IMR-90 (cell line): Measurements from ENCODE around the gene MFSD2A. TPM values are rescaled to one million over a fixed set of nuclear protein-coding genes. Genes with fewer than 3 reads are reported as not detected.

Experiments used
- ATAC-seq: fragments of 200-7000 bp; cut with Tn5 transposase; 2 replicates; pipeline ENCODE4 v1.9.1; 2020; ENCODE audit warnings: low read depth, mild to moderate bottlenecking, moderate library complexity
- BruUV-seq: library from RNA; stranded (reverse); fragments of 400-500 nt; replicated peaks from 2 replicates; lab custom pipeline; 2021; lab: Mats Ljungman, UMichigan
- CTCF ChIA-PET: fragments of 300-600 bp; formaldehyde crosslinking; extraction: SDS; loops from one replicate; lab custom pipeline; 2021; ENCODE audit warnings: antibody characterized with exemption; lab: Yijun Ruan, JAX
- POLR2A ChIA-PET: fragments of 300-600 bp; sonication (Branson Sonifier 250); formaldehyde crosslinking; loops from one replicate; lab custom pipeline; 2022; ENCODE audit warnings: antibody characterized with exemption; ENCODE audit not compliant: unreplicated experiment; lab: Charles Lee
- DNase-seq: peaks from one replicate; pipeline ENCODE4 v3.0.0; 2013
- H2AFZ ChIP-seq: replicated peaks from 2 replicates; pipeline ENCODE3; 2013; ENCODE audit warnings: low read length, mild to moderate bottlenecking; ENCODE audit not compliant: poor library complexity
- H2AK5ac ChIP-seq: 2 replicates; pipeline ENCODE4 v1.6.1; 2013; ENCODE audit warnings: low read depth, low read length, inconsistent platforms
- H2AK9ac ChIP-seq: replicated peaks from 2 replicates; pipeline ENCODE3; 2013; ENCODE audit warnings: mild to moderate bottlenecking, low read depth, low read length, moderate library complexity; ENCODE audit not compliant: poor library complexity
- H2BK120ac ChIP-seq: 2 replicates; pipeline ENCODE4 v1.6.1; 2013; ENCODE audit warnings: low read depth, low read length, inconsistent platforms
- H2BK15ac ChIP-seq: 3 replicates; pipeline ENCODE4 v1.6.1; 2013; ENCODE audit warnings: low read depth, low read length, inconsistent platforms
- H2BK20ac ChIP-seq: 2 replicates; pipeline ENCODE4 v1.6.1; 2013; ENCODE audit warnings: low read depth, mild to moderate bottlenecking, inconsistent platforms, low read length, moderate library complexity
- H2BK5ac ChIP-seq: 2 replicates; pipeline ENCODE4 v1.6.1; 2013; ENCODE audit warnings: mild to moderate bottlenecking, low read depth, low read length, inconsistent platforms; ENCODE audit not compliant: poor library complexity, severe bottlenecking
- H3K14ac ChIP-seq: replicated peaks from 2 replicates; pipeline ENCODE4 v1.6.1; 2013; ENCODE audit warnings: low read depth, low read length, inconsistent platforms
- H3K18ac ChIP-seq: 2 replicates; pipeline ENCODE4 v1.6.1; 2013; ENCODE audit warnings: low read depth, low read length, control low read depth
- H3K23ac ChIP-seq: 2 replicates; pipeline ENCODE4 v1.6.1; 2013; ENCODE audit warnings: low read depth, low read length, inconsistent platforms
- H3K27ac ChIP-seq: 2 replicates; pipeline ENCODE4 v1.5.1; 2013; ENCODE audit warnings: mild to moderate bottlenecking, control low read depth, low read length; ENCODE audit not compliant: insufficient read depth
- H3K27me3 ChIP-seq: 2 replicates; pipeline ENCODE4 v1.6.1; 2013; ENCODE audit warnings: low read length; ENCODE audit not compliant: control insufficient read depth, insufficient read depth
- H3K36me3 ChIP-seq: 2 replicates; pipeline ENCODE4 v1.6.1; 2013; ENCODE audit warnings: low read length, mixed read lengths; ENCODE audit not compliant: control insufficient read depth, insufficient read depth
- H3K4ac ChIP-seq: 2 replicates; pipeline ENCODE4 v1.6.1; 2013; ENCODE audit warnings: low read depth, low read length, inconsistent platforms
- H3K4me1 ChIP-seq: 2 replicates; pipeline ENCODE4 v1.6.1; 2013; ENCODE audit warnings: low read length, mixed read lengths; ENCODE audit not compliant: control insufficient read depth, insufficient read depth
- H3K4me2 ChIP-seq: 2 replicates; pipeline ENCODE4 v1.6.1; 2013; ENCODE audit warnings: low read depth, mild to moderate bottlenecking, control low read depth, low read length, moderate library complexity
- H3K4me3 ChIP-seq: 2 replicates; pipeline ENCODE4 v1.5.1; 2013; ENCODE audit warnings: low read depth, mild to moderate bottlenecking, control low read depth, low read length, moderate library complexity; ENCODE audit not compliant: insufficient read depth
- H3K56ac ChIP-seq: 2 replicates; pipeline ENCODE4 v1.6.1; 2013; ENCODE audit warnings: low read length, inconsistent platforms; ENCODE audit not compliant: insufficient read depth; ENCODE audit errors: extremely low read depth
- H3K79me1 ChIP-seq, 2 experiments: 2 replicates each; pipeline ENCODE4 v1.6.1; 2013; ENCODE audit warnings: low read length in 2 of 2, inconsistent platforms in 1 of 2, low read depth in 1 of 2
- H3K9ac ChIP-seq: 2 replicates; pipeline ENCODE4 v1.6.1; 2013; ENCODE audit warnings: low read depth, low read length, control low read depth
- H3K9me1 ChIP-seq: 2 replicates; pipeline ENCODE4 v1.6.1; 2013; ENCODE audit warnings: low read length, inconsistent platforms; ENCODE audit not compliant: insufficient read depth
- H3K9me3 ChIP-seq: 2 replicates; pipeline ENCODE4 v1.6.1; 2013; ENCODE audit warnings: low read length; ENCODE audit not compliant: control insufficient read depth, insufficient read depth
- H4K20me1 ChIP-seq: 2 replicates; pipeline ENCODE4 v1.6.1; 2013; ENCODE audit warnings: low read length, inconsistent platforms; ENCODE audit not compliant: insufficient read depth
- H4K5ac ChIP-seq: 2 replicates; pipeline ENCODE4 v1.6.1; 2013; ENCODE audit warnings: mild to moderate bottlenecking, low read depth, low read length, control low read depth
- H4K8ac ChIP-seq, 2 experiments: 2 replicates each; pipeline ENCODE4 v1.6.1; 2013; ENCODE audit warnings: low read depth in 2 of 2, low read length in 2 of 2, control low read depth in 1 of 2, inconsistent platforms in 1 of 2
- H4K91ac ChIP-seq: 2 replicates; pipeline ENCODE4 v1.6.1; 2013; ENCODE audit warnings: low read depth, low read length, inconsistent platforms; ENCODE audit not compliant: insufficient read depth
- CEBPB ChIP-seq: IDR thresholded peaks from 2 replicates; pipeline ENCODE4 v1.6.1; 2012; ENCODE audit warnings: low read depth, low read length, improper control_type of control experiment
- MXI1 ChIP-seq: IDR thresholded peaks from 2 replicates; pipeline ENCODE4 v1.6.1; 2012; ENCODE audit warnings: low read depth, mild to moderate bottlenecking, low read length, moderate library complexity, borderline replicate concordance
- NFE2L2 ChIP-seq: fragments of 150-350 bp; IDR thresholded peaks from 2 replicates; pipeline ENCODE4 v1.6.1; 2016; ENCODE audit warnings: low read depth, mild to moderate bottlenecking, low read length
- WGBS, 2 experiments: methylation state at CpG; one replicate each; pipeline versions ENCODE4 v1.1.5 to v1.1.7; 2013; ENCODE audit warnings: missing lambda C conversion rate in 2 of 2; ENCODE audit not compliant: insufficient read length in 1 of 2; ENCODE audit errors: extremely low coverage in 2 of 2; 5-methylcytosine and 5-hydroxymethylcytosine counted together
- dilution Hi-C: fragments of 300-500 bp; cut with HindIII; formaldehyde crosslinking; loops from one replicate; pipeline ENCODE4 v1.14.3; 2018; ENCODE audit warnings: low sequenced_read_pairs; ENCODE audit not compliant: unreplicated experiment
- in situ Hi-C: fragments of 300-500 bp; cut with MboI; formaldehyde crosslinking; loops from 3 replicates; pipeline ENCODE4 v1.14.3; 2019; ENCODE audit warnings: low sequenced_read_pairs, inconsistent platforms, mixed read lengths
- intact Hi-C: fragments of 100-400 bp; cut with micrococcal nuclease; formaldehyde crosslinking; loops from 2 replicates; pipeline ENCODE4 v1.10.0; 2022
- polyA plus RNA-seq, 3 experiments: library from polyadenylated mRNA; depleted of rRNA; stranded (reverse); fragments of >200 nt; gene quantifications; 2 replicates each; pipeline ENCODE4 v1.2.3, GENCODE V29; 2012; ENCODE audit warnings: low replicate concordance in 1 of 3
- total RNA-seq: library from RNA; depleted of rRNA; stranded (reverse); fragments of >200 nt; gene quantifications from 2 replicates; pipeline ENCODE4 v1.2.3, GENCODE V29; 2012

MFSD2A gene
- total and polyA plus RNA-seq, 2 of the 4 experiments (the other 2 are of a cell fraction), result 5.7 to 7.3 TPM

GRCh38 chr1:39955547-39956539, 898 bp downstream of the MFSD2A start:
- Histone ChIP-seq H3K9me1 (peaks cover 8% of the 10 kb centered on the region), H2BK20ac (no peak overlapping the region), H3K27me3 (no peaks in the 10 kb centered on the region), H3K4me3 (peak overlapping the region; percentile 54), H2AFZ (peak overlapping the region; percentile 92), H3K18ac (no peak overlapping the region), H4K91ac (no peak overlapping the region), H3K9ac (peak overlapping the region; percentile 47; the same call in 1 of the 2 replicates), H3K14ac (peak overlapping the region; percentile 52), H2AK5ac (peak overlapping the region; percentile 54; the same call in 1 of the 2 replicates), H3K9me3 (no peaks in the 10 kb centered on the region), H3K79me1 (peaks cover 0 to 19% of the 10 kb centered on the region in 2 experiments; a peak in 3 of 4 replicates), H4K20me1 (no peaks in the 10 kb centered on the region; the same call in 1 of the 2 replicates), H3K4me2 (peak overlapping the region; percentile 68), H4K8ac (peak overlapping the region in 1 of 2 experiments; percentile 56; a peak in 1 of 4 replicates), H3K23ac (peak overlapping the region; percentile 75; the same call in 1 of the 2 replicates), H3K4me1 (peaks cover 9% of the 10 kb centered on the region), H3K27ac (no peak overlapping the region; the same call in 1 of the 2 replicates), H4K5ac (no peak overlapping the region), H2BK15ac (0 out of 3 replicates have a peak overlapping the region, but pooled peaks have one; percentile 25), H2BK120ac (no peak overlapping the region), H3K56ac (no peak overlapping the region), H2AK9ac (peak overlapping the region; percentile 89), H2BK5ac (no peak overlapping the region), H3K4ac (peak overlapping the region; percentile 56), H3K36me3 (peaks cover 1% of the 10 kb centered on the region; the same call in 1 of the 2 replicates)
- BruUV-seq, result no TSS peak
- intact Hi-C loops (loop anchor here (5.0 kb wide), 1 partner anchor 39 kb away; no protein-coding TSS in a partner anchor), dilution Hi-C loops (no loop called here), in situ Hi-C loops (no loop called here)
- 14% methylated on average over 9 of the region's 36 CpGs; no CpG with 5 or more reads in 1 of the 2 experiments for WGBS, 2 experiments
- ATAC-seq (peak; percentile 45), DNase-seq (peak; percentile 49)
- TF ChIP-seq CEBPB (no peak), MXI1 (peak; percentile 34; the same call in 1 of the 2 replicates), NFE2L2 (no peak)
- CTCF ChIA-PET, result interaction anchor here (0.6 to 1.3 kb wide), 4 partner anchors 18 to 236 kb away, joined by 3 to 6 read pairs (median 4); no protein-coding TSS in a partner anchor
- POLR2A ChIA-PET, result interaction anchor here (0.8 kb wide), 1 partner anchor 36 kb away, joined by 3 read pairs; no protein-coding TSS in a partner anchor
